NOMO-1 treated with DMSO at 0.1 percent for 48 hours (cell line): Measurements from ENCODE around the gene CHST14.

Experiments
- DNase-seq: peaks from one replicate; lab custom pipeline; 2025; ENCODE audit not compliant: unreplicated experiment; lab: John Stamatoyannopoulos, UW

The CHST14 gene

GRCh38 chr15:40487816-40488682 is 17.3 kb downstream of the CHST14 start:
- no peak for DNase-seq

GRCh38 chr15:40489274-40490175 is 18.7 kb downstream of the CHST14 start:
- no peak for DNase-seq

GRCh38 chr15:40493089-40493840 is 22.5 kb downstream of the CHST14 start:
- DNase-seq = peak; percentile 79

GRCh38 chr15:40495516-40495915 is 24.7 kb downstream of the CHST14 start:
- DNase-seq = no peak

GRCh38 chr15:40498418-40498817 is 27.6 kb downstream of the CHST14 start:
- no peak for DNase-seq

GRCh38 chr15:40498891-40499290 is 28.1 kb downstream of the CHST14 start:
- no peak for DNase-seq

GRCh38 chr15:40499931-40500330 is 29.1 kb downstream of the CHST14 start:
- DNase-seq = no peak

- no peak for DNase-seq
Measured at GRCh38 chr15:40500568-40501330, 30.0 kb downstream of the CHST14 start.

GRCh38 chr15:40501487-40501886 is 30.7 kb downstream of the CHST14 start:
- no peak for DNase-seq

GRCh38 chr15:40506964-40507571 is 36.3 kb downstream of the CHST14 start:
- peak; percentile 52 for DNase-seq

GRCh38 chr15:40508216-40508615 is 37.4 kb downstream of the CHST14 start:
- DNase-seq = no peak

- DNase-seq = no peak
Measured at GRCh38 chr15:40510201-40510600, 39.4 kb downstream of the CHST14 start.

- peak; percentile 16 for DNase-seq
Measured at GRCh38 chr15:40511093-40511471, 40.3 kb downstream of the CHST14 start.

GRCh38 chr15:40511472-40512133 is 40.8 kb downstream of the CHST14 start:
- peak; percentile 11 for DNase-seq

GRCh38 chr15:40512440-40512839 is 41.7 kb downstream of the CHST14 start:
- no peak for DNase-seq

GRCh38 chr15:40513609-40514008 is 42.8 kb downstream of the CHST14 start:
- DNase-seq = no peak

GRCh38 chr15:40516322-40516721 is 45.5 kb downstream of the CHST14 start:
- DNase-seq = no peak
